HepG2 (cell line): ENCODE measurements around the gene TXN. TPM values are rescaled to one million over a fixed set of nuclear protein-coding genes. Genes with fewer than 3 reads are reported as not detected.
A peak's percentile ranks its signal among the peaks of the same experiment; 100 is the strongest.

ENCODE experiments used
- ATAC-seq: fragments of 200-7000 bp; cut with Tn5 transposase; 3 replicates; pipeline ENCODE4 v1.9.1; 2020; ENCODE audit warnings: mild to moderate bottlenecking, moderate library complexity
- Bru-seq: library from RNA; stranded (reverse); fragments of 400-500 nt; gene quantifications from one replicate; lab custom pipeline; 2021; lab: Mats Ljungman, UMichigan
- BruChase-seq, 2 experiments: library from RNA; stranded (reverse); fragments of 400-500 nt; gene quantifications; one replicate each; lab custom pipeline; 2021; lab: Mats Ljungman, UMichigan
- BruUV-seq: library from RNA; stranded (reverse); fragments of 400-500 nt; replicated peaks from 2 replicates; lab custom pipeline; 2021; lab: Mats Ljungman, UMichigan
- CTCF ChIA-PET: fragments of 300-600 bp; formaldehyde crosslinking; extraction: SDS; loops from one replicate; lab custom pipeline; 2021; ENCODE audit warnings: low total read pairs, inconsistent platforms, low intra/inter-chr PET ratio; lab: Yijun Ruan, JAX
- POLR2A ChIA-PET: fragments of 350-600 bp; sonication (Branson Sonifier 250); formaldehyde crosslinking; loops from one replicate; lab custom pipeline; 2020; ENCODE audit warnings: antibody characterized with exemption, inconsistent platforms; lab: Yijun Ruan, JAX
- DNase-seq: peaks from one replicate; pipeline ENCODE4 v3.0.0-alpha.2; 2015; ENCODE audit warnings: low spot score
- FAIRE-seq: peaks from 3 replicates; lab custom pipeline; 2011; peaks lifted over from hg19 to GRCh38; lab: Jason Lieb, UNC
- H2AFZ ChIP-seq: one replicate; pipeline ENCODE4 v1.6.1; 2011; ENCODE audit warnings: low read length, inconsistent platforms
- H3K27ac ChIP-seq: fragments of 300-600 bp; 3 replicates; pipeline ENCODE4 v1.8.0; 2011; ENCODE audit warnings: mixed run types, mild to moderate bottlenecking, mixed read lengths, low read length, inconsistent platforms; ENCODE audit not compliant: insufficient read depth; ENCODE audit errors: extremely low read length
- H3K27me3 ChIP-seq, 2 experiments: fragments of 200-600 bp in 1 of 2; 2 replicates in 1 of 2; 3 replicates in 1 of 2; pipeline versions ENCODE4 v1.6.0 to v1.8.0; 2011; ENCODE audit warnings: low read length in 2 of 2, mild to moderate bottlenecking in 2 of 2, moderate library complexity in 2 of 2, inconsistent platforms in 1 of 2; ENCODE audit not compliant: insufficient read depth in 2 of 2, control insufficient read depth in 1 of 2
- H3K36me3 ChIP-seq, 2 experiments: fragments of 200-600 bp in 1 of 2; replicated peaks in 1 of 2; 2 replicates in 1 of 2; 3 replicates in 1 of 2; pipeline versions ENCODE4 v1.5.1 to v1.8.0; 2011; ENCODE audit warnings: low read length in 2 of 2, inconsistent platforms in 1 of 2; ENCODE audit not compliant: insufficient read depth in 2 of 2, control insufficient read depth in 1 of 2
- H3K4me1 ChIP-seq: 2 replicates; pipeline ENCODE4 v1.5.1; 2012; ENCODE audit warnings: low read length, inconsistent platforms; ENCODE audit not compliant: insufficient read depth
- H3K4me2 ChIP-seq: 2 replicates; pipeline ENCODE4 v1.6.0; 2011; ENCODE audit warnings: low read depth, low read length, inconsistent platforms
- H3K4me3 ChIP-seq, 3 experiments: fragments of 200-600 bp in 1 of 3; sonication (generic), shearing (Covaris generic) in 1 of 3; replicated peaks in 1 of 3; 2 replicates each; pipeline ENCODE4 v1.5.1; 2011 to 2016; ENCODE audit warnings: low read length in 3 of 3, inconsistent platforms in 2 of 3, low read depth in 2 of 3, mild to moderate bottlenecking in 2 of 3, control low read depth in 1 of 3, mixed read lengths in 1 of 3; ENCODE audit not compliant: insufficient read depth in 1 of 3
- H3K79me2 ChIP-seq: one replicate; pipeline ENCODE4 v1.6.1; 2011; ENCODE audit warnings: low read length, inconsistent platforms; ENCODE audit not compliant: insufficient read depth
- H3K9ac ChIP-seq: 2 replicates; pipeline ENCODE4 v1.6.0; 2011; ENCODE audit warnings: mild to moderate bottlenecking, low read depth, low read length, inconsistent platforms; ENCODE audit not compliant: insufficient read depth
- H3K9me3 ChIP-seq: 2 replicates; pipeline ENCODE4 v1.5.1; 2012; ENCODE audit warnings: mild to moderate bottlenecking, low read length
- H4K20me1 ChIP-seq: 2 replicates; pipeline ENCODE4 v1.6.0; 2011; ENCODE audit warnings: inconsistent platforms, mild to moderate bottlenecking, low read length, moderate library complexity; ENCODE audit not compliant: insufficient read depth
- ARNT ChIP-seq: fragments of 450-650 bp; IDR thresholded peaks from 2 replicates; pipeline ENCODE4 v1.6.1; 2017
- KAT2B ChIP-seq: fragments of 150-350 bp; IDR thresholded peaks from 2 replicates; pipeline ENCODE4 v1.6.1; 2014; ENCODE audit warnings: low read depth, low read length, borderline replicate concordance
- MTA3 ChIP-seq: sonication (generic); formaldehyde crosslinking; IDR thresholded peaks from 2 replicates; pipeline ENCODE4 v1.4.0; 2020; ENCODE audit warnings: missing genetic modification reagents
- NFYC ChIP-seq: IDR thresholded peaks from 2 replicates; pipeline ENCODE4 v1.6.1; 2016; ENCODE audit warnings: missing genetic modification reagents, missing compliant biosample characterization
- PHB2 ChIP-seq: fragments of 450-650 bp; IDR thresholded peaks from 2 replicates; pipeline ENCODE4 v1.6.1; 2018; ENCODE audit not compliant: partially characterized antibody
- ZNF136 ChIP-seq: sonication (generic); formaldehyde crosslinking; IDR thresholded peaks from 2 replicates; pipeline ENCODE4 v1.8.1; 2022; ENCODE audit warnings: low read depth, mild to moderate bottlenecking, moderate library complexity, missing genetic modification reagents
- ZNF670 ChIP-seq: sonication (generic); formaldehyde crosslinking; IDR thresholded peaks from 2 replicates; pipeline ENCODE4 v1.8.0; 2022; ENCODE audit warnings: mild to moderate bottlenecking, missing genetic modification reagents, borderline replicate concordance
- ZNF724P ChIP-seq: sonication (generic); formaldehyde crosslinking; IDR thresholded peaks from 2 replicates; pipeline ENCODE4 v1.8.0; 2022; ENCODE audit warnings: missing genetic modification reagents, borderline replicate concordance
- WGBS: methylation state at CpG from one replicate; pipeline ENCODE4 v1.1.6; 2017; ENCODE audit warnings: low lambda C conversion rate; 5-methylcytosine and 5-hydroxymethylcytosine counted together
- in situ Hi-C: cut with HindIII; loops from 2 replicates; pipeline ENCODE4 v1.10.0; 2017; ENCODE audit warnings: low pct_unique_long_range_greater_than_20kb; ENCODE audit not compliant: extremely low pct_ligation_motif_present
- intact Hi-C: fragments of 100-400 bp; cut with micrococcal nuclease; formaldehyde crosslinking; loops from one replicate; pipeline ENCODE4 v1.10.0; 2022; ENCODE audit not compliant: unreplicated experiment
- long read RNA-seq, 2 experiments: library from RNA in 1 of 2; library from polyadenylated mRNA in 1 of 2; stranded (forward) in 1 of 2; unstranded in 1 of 2; transcript quantifications; one replicate each; pipeline ENCODE4 v2.0.0, GENCODE V29; 2019 to 2022
- polyA minus RNA-seq, 3 experiments: library from RNA; depleted of rRNA, polyadenylated mRNA; stranded (reverse); fragments of >200 nt; gene quantifications; 2 replicates each; pipeline ENCODE4 v1.2.3, GENCODE V29; 2011; ENCODE audit warnings: low replicate concordance in 1 of 3
- polyA plus RNA-seq, 8 experiments: library from polyadenylated mRNA; depleted of rRNA in 3 of 8; stranded (reverse) in 7 of 8; unstranded in 1 of 8; fragments of >200 nt; fragmentation: Illumina TruSeq in 4 of 8; extraction: Trizol in 4 of 8; gene quantifications; 2 replicates each; pipeline versions ENCODE4 v1.2.1 to v1.2.3, GENCODE V29; 2011 to 2016; ENCODE audit warnings: low read depth in 4 of 8, missing spikeins in 1 of 8, mixed read lengths in 1 of 8; ENCODE audit not compliant: insufficient read depth in 1 of 8
- total RNA-seq, 5 experiments: library from RNA; depleted of rRNA; stranded (reverse); fragments of >200 nt; fragmentation: Illumina TruSeq; extraction: Trizol; gene quantifications; 2 replicates each; pipeline ENCODE4 v1.2.3, GENCODE V29; 2016; ENCODE audit warnings: low read depth in 1 of 5
- TF ChIP-seq, protein P1 (sequence below): sonication (generic); formaldehyde crosslinking; IDR thresholded peaks from 2 replicates; pipeline ENCODE4 v1.8.0; 2022; ENCODE audit warnings: missing genetic modification reagents, mild to moderate bottlenecking, moderate library complexity, borderline replicate concordance
- TF ChIP-seq, protein P2 (sequence below), 2 experiments: sonication (generic) in 1 of 2; formaldehyde crosslinking in 1 of 2; IDR thresholded peaks; 2 replicates each; pipeline versions ENCODE4 v1.4.0 to v1.6.1; 2016 to 2020; ENCODE audit warnings: borderline replicate concordance in 1 of 2, low read depth in 1 of 2, mild to moderate bottlenecking in 1 of 2, missing genetic modification reagents in 1 of 2

Gene TXN
- total RNA-seq (2016; rRNA removed; fragmentation: Illumina TruSeq; extraction: Trizol) (470 and 599 TPM in 2 replicates), polyA plus RNA-seq (2011; rRNA removed) (275 and 364 TPM in 2 replicates), polyA minus RNA-seq (2011; rRNA and poly(A)+ RNA removed; ENCODE audit: low replicate concordance) (56.5 and 182 TPM in 2 replicates), Bru-seq, nascent RNA (percentile 96 among the genes with signal in this experiment), BruChase-seq, experiment 1, labeled RNA remaining after a 6-hour chase (percentile 91 among the genes with signal in this experiment), BruChase-seq, experiment 2, labeled RNA remaining after a 2-hour chase (percentile 85 among the genes with signal in this experiment)
- total RNA-seq (2016; cell fraction: cytosol; rRNA removed; fragmentation: Illumina TruSeq; extraction: Trizol; ENCODE audit: low read depth), result 226 and 278 TPM in 2 replicates
- total RNA-seq (2016; cell fraction: insoluble cytoplasmic fraction; rRNA removed; fragmentation: Illumina TruSeq; extraction: Trizol), result 454 and 625 TPM in 2 replicates
- 196 and 214 TPM in 2 replicates for total RNA-seq (2016; cell fraction: membrane; rRNA removed; fragmentation: Illumina TruSeq; extraction: Trizol)
- 164 and 180 TPM in 2 replicates for total RNA-seq (2016; cell fraction: nucleus; rRNA removed; fragmentation: Illumina TruSeq; extraction: Trizol)
- polyA plus RNA-seq (2011; cell fraction: cytosol; rRNA removed), result 251 and 342 TPM in 2 replicates
- 57.6 and 73.3 TPM in 2 replicates for polyA plus RNA-seq (2011; cell fraction: nucleus; rRNA removed)
- polyA plus RNA-seq (2012), result 339 and 368 TPM in 2 replicates
- 309 and 380 TPM in 2 replicates for polyA plus RNA-seq (2016; cell fraction: cytosol; fragmentation: Illumina TruSeq; extraction: Trizol; ENCODE audit: low read depth)
- polyA plus RNA-seq (2016; cell fraction: insoluble cytoplasmic fraction; fragmentation: Illumina TruSeq; extraction: Trizol; ENCODE audit: low read depth), result 631 and 700 TPM in 2 replicates
- polyA plus RNA-seq (2016; cell fraction: membrane; fragmentation: Illumina TruSeq; extraction: Trizol; ENCODE audit: low read depth), result 208 and 237 TPM in 2 replicates
- 310 and 322 TPM in 2 replicates for polyA plus RNA-seq (2016; cell fraction: nucleus; fragmentation: Illumina TruSeq; extraction: Trizol; ENCODE audit: insufficient read depth, low read depth)
- polyA minus RNA-seq (2011; cell fraction: cytosol; rRNA and poly(A)+ RNA removed), result 56.3 and 57.5 TPM in 2 replicates
- 25.4 and 39.5 TPM in 2 replicates for polyA minus RNA-seq (2011; cell fraction: nucleus; rRNA and poly(A)+ RNA removed)
- long read RNA-seq, experiment 1, transcript TXN-202 (5 exons, 869 nt), result major isoform, 588 of 605 reads
- long read RNA-seq, experiment 1, partial matches to known transcripts, result 5 of 605 reads
- long read RNA-seq, experiment 1, other reads (novel, unspliced or antisense), result 12 of 605 reads
- long read RNA-seq, experiment 2, transcript TXN-202 (5 exons, 869 nt), result major isoform, 472 of 498 reads
- long read RNA-seq, experiment 2, partial matches to known transcripts, result 10 of 498 reads
- long read RNA-seq, experiment 2, other reads (novel, unspliced or antisense), result 14 of 498 reads

DNA sequence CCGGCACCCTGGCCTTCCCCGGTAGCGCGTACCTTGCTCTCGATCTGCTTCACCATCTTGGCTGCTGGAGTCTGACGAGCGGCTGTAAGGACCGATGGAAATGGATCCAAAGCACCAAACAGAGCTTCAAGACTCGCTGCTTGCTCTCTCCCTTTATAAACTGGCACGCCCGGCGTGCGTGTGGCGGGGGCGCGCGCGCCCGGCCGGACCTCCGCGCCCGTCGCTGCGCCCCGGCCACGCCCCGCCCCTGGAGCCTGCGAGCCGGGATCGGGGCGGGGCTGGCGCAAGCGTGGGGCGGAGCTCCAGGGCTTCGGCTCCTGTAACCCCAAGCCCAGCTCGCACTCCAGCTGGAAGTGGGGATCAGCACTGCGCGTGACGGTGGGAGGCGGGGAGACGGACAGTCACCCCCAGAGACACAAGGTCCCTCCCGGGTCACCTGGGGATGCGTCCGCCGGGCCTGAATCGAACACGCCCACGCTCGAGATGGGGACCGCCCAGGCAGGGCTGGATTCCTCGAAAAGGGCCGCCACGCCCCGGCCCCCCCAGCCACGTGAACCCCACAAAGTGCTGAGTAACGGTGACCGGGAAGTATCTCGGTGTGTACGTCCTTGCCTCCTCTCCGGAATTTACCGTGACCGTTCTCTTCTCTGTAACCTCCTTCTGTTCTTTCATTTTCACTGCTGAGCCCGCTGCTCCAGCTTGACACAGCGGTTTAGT is at the start of gene TXN:
TSS of gene TXN (minus strand) at position 128 of the 717 bp plus-strand sequence. CDS start at position 56, 72 bp downstream.
- Histone ChIP-seq H3K4me1 (peaks cover 46% of the 10 kb centered on the region), H3K79me2 (peaks cover 57% of the 10 kb centered on the region), H3K9ac (peak within 1 kb of the TSS; percentile 91), H3K27ac (peak within 1 kb of the TSS; percentile 90), H3K36me3 (no peaks in the 10 kb centered on the region), H2AFZ (no peak within 1 kb of the TSS), H4K20me1 (peaks cover 35% of the 10 kb centered on the region), H3K4me3 (peak within 1 kb of the TSS; percentile 69 to 95 (median 90)), H3K27me3 (no peaks in the 10 kb centered on the region; a peak in 1 of 5 replicates), H3K4me2 (peak within 1 kb of the TSS; percentile 96), H3K9me3 (no peaks in the 10 kb centered on the region)
- POLR2A ChIA-PET, result interaction anchor here (0.7 to 2.4 kb wide), 21 partner anchors 10 to 966 kb away, joined by 3 to 30 read pairs (median 6); no protein-coding TSS in a partner anchor
- no TSS peak for BruUV-seq
- intact Hi-C loops (loop anchor here (1.0 to 2.0 kb wide), 2 partner anchors 36 to 62 kb away; no protein-coding TSS in a partner anchor), in situ Hi-C loops (loop anchor here (5.0 kb wide), 1 partner anchor 74 kb away; no protein-coding TSS in a partner anchor)
- 0% methylated on average over 9 of the region's 65 CpGs for WGBS
- ATAC-seq, result peak; percentile 78
- no peak for FAIRE-seq
- peak; percentile 84 for DNase-seq
- CTCF ChIA-PET, result no interaction called here
- TF ChIP-seq PHB2 (no peak), ZNF724P (no peak), NFYC (CRISPR knock-in tag) (no peak), ARNT (no peak), ZNF136 (CRISPR knock-in tag) (no peak), KAT2B (no peak), MTA3 (CRISPR knock-in tag) (no peak), ZNF670 (no peak; the same call in 1 of the 2 replicates)
- TF ChIP-seq, protein P1, sequence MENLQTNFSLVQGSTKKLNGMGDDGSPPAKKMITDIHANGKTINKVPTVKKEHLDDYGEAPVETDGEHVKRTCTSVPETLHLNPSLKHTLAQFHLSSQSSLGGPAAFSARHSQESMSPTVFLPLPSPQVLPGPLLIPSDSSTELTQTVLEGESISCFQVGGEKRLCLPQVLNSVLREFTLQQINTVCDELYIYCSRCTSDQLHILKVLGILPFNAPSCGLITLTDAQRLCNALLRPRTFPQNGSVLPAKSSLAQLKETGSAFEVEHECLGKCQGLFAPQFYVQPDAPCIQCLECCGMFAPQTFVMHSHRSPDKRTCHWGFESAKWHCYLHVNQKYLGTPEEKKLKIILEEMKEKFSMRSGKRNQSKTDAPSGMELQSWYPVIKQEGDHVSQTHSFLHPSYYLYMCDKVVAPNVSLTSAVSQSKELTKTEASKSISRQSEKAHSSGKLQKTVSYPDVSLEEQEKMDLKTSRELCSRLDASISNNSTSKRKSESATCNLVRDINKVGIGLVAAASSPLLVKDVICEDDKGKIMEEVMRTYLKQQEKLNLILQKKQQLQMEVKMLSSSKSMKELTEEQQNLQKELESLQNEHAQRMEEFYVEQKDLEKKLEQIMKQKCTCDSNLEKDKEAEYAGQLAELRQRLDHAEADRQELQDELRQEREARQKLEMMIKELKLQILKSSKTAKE (CRISPR knock-in tag), result 0 out of 2 replicates have a peak, but pooled peaks have one; percentile 24
- TF ChIP-seq, protein P2, sequence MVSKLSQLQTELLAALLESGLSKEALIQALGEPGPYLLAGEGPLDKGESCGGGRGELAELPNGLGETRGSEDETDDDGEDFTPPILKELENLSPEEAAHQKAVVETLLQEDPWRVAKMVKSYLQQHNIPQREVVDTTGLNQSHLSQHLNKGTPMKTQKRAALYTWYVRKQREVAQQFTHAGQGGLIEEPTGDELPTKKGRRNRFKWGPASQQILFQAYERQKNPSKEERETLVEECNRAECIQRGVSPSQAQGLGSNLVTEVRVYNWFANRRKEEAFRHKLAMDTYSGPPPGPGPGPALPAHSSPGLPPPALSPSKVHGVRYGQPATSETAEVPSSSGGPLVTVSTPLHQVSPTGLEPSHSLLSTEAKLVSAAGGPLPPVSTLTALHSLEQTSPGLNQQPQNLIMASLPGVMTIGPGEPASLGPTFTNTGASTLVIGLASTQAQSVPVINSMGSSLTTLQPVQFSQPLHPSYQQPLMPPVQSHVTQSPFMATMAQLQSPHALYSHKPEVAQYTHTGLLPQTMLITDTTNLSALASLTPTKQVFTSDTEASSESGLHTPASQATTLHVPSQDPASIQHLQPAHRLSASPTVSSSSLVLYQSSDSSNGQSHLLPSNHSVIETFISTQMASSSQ (IDR thresholded peaks at IDR 0.05; ENCODE audit: low read depth), result no peak
- TF ChIP-seq, protein P2 (CRISPR knock-in tag; IDR thresholded peaks at IDR 0.05; ENCODE audit: borderline replicate concordance), result peak; percentile 49; the same call in 1 of the 2 replicates
